K562 (cell line): ENCODE results near the gene BCAS1. TPM values are rescaled to one million over a fixed set of nuclear protein-coding genes. Genes with fewer than 3 reads are reported as not detected.

ENCODE experiments used
- ATAC-seq: fragments of 200-7000 bp; cut with Tn5 transposase; 3 replicates; pipeline ENCODE4 v1.9.1; 2020; ENCODE audit warnings: moderate library complexity
- BruUV-seq: library from RNA; stranded (reverse); fragments of 400-500 nt; replicated peaks from 2 replicates; lab custom pipeline; 2021; lab: Mats Ljungman, UMichigan
- CTCF ChIA-PET: fragments of 300-600 bp; formaldehyde crosslinking; extraction: SDS; loops from one replicate; lab custom pipeline; 2021; ENCODE audit warnings: low intra/inter-chr PET ratio; lab: Yijun Ruan, JAX
- POLR2A ChIA-PET: fragments of 300-600, 350-650 bp; sonication (Branson Sonifier 250); formaldehyde crosslinking; extraction: SDS; loops from one replicate; lab custom pipeline; 2021; ENCODE audit warnings: antibody characterized with exemption, inconsistent platforms; lab: Yijun Ruan, JAX
- DNase-seq, 4 experiments: peaks; one replicate each; pipeline versions ENCODE4 v3.0.0 to v3.0.0-alpha.2; 2011 to 2018; ENCODE audit warnings: low spot score in 3 of 4, mixed read lengths in 3 of 4; ENCODE audit errors: extremely low read depth in 1 of 4
- FAIRE-seq: peaks from 2 replicates; lab custom pipeline; 2011; peaks lifted over from hg19 to GRCh38; lab: Jason Lieb, UNC
- H2AFZ ChIP-seq: 2 replicates; pipeline ENCODE4 v1.6.0; 2011; ENCODE audit warnings: low read depth, low read length, control low read depth, inconsistent platforms
- H3K27ac ChIP-seq: fragments of 200-600 bp; 3 replicates; pipeline ENCODE4 v1.8.0; 2011; ENCODE audit warnings: low read depth, mild to moderate bottlenecking, control low read depth, inconsistent platforms, low read length, moderate library complexity, mixed read lengths; ENCODE audit errors: extremely low read depth
- H3K27me3 ChIP-seq, 2 experiments: fragments of 300-600 bp in 1 of 2; 2 replicates in 1 of 2; 3 replicates in 1 of 2; pipeline versions ENCODE4 v1.6.0 to v1.8.0; 2011; ENCODE audit warnings: inconsistent platforms in 2 of 2, low read length in 2 of 2, mild to moderate bottlenecking in 1 of 2, mixed read lengths in 1 of 2, moderate library complexity in 1 of 2; ENCODE audit not compliant: control insufficient read depth in 2 of 2, insufficient read depth in 2 of 2
- H3K36me3 ChIP-seq: fragments of 300-600 bp; 3 replicates; pipeline ENCODE4 v1.8.0; 2011; ENCODE audit warnings: mild to moderate bottlenecking, low read length, inconsistent platforms; ENCODE audit not compliant: control insufficient read depth, insufficient read depth
- H3K4me1 ChIP-seq, 2 experiments: fragments of 200-600 bp in 1 of 2; replicated peaks in 1 of 2; 2 replicates in 1 of 2; 3 replicates in 1 of 2; pipeline versions ENCODE4 v1.5.1 to v1.8.0; 2011; ENCODE audit warnings: inconsistent platforms in 2 of 2, low read length in 2 of 2, mild to moderate bottlenecking in 1 of 2, mixed read lengths in 1 of 2, moderate library complexity in 1 of 2; ENCODE audit not compliant: control insufficient read depth in 2 of 2, insufficient read depth in 2 of 2
- H3K4me2 ChIP-seq: 2 replicates; pipeline ENCODE4 v1.6.1; 2011; ENCODE audit warnings: low read length, control low read depth, inconsistent platforms, mixed read lengths; ENCODE audit not compliant: insufficient read depth
- H3K4me3 ChIP-seq: fragments of 200-600 bp; sonication (generic), shearing (Covaris generic); 2 replicates; pipeline ENCODE4 v1.5.1; 2016; ENCODE audit warnings: control low read depth, inconsistent platforms
- H3K79me2 ChIP-seq: fragments of 200-600 bp; 3 replicates; pipeline ENCODE4 v1.8.0; 2011; ENCODE audit warnings: low read length, inconsistent platforms; ENCODE audit not compliant: control insufficient read depth, insufficient read depth
- H3K9ac ChIP-seq, 2 experiments: 2 replicates each; pipeline versions ENCODE4 v1.6.0 to v1.6.1; 2011; ENCODE audit warnings: low read depth in 2 of 2, low read length in 2 of 2, control low read depth in 1 of 2, inconsistent platforms in 1 of 2, mild to moderate bottlenecking in 1 of 2, mixed read lengths in 1 of 2; ENCODE audit not compliant: insufficient read depth in 1 of 2
- H3K9me1 ChIP-seq: one replicate; pipeline ENCODE4 v1.6.0; 2011; ENCODE audit warnings: inconsistent platforms, mild to moderate bottlenecking, low read length, moderate library complexity; ENCODE audit not compliant: control insufficient read depth, insufficient read depth
- H3K9me3 ChIP-seq: replicated peaks from 2 replicates; pipeline ENCODE4 v1.5.1; 2011; ENCODE audit warnings: low read depth, low read length, inconsistent platforms; ENCODE audit not compliant: control insufficient read depth, insufficient read depth
- H4K20me1 ChIP-seq: replicated peaks from 2 replicates; pipeline ENCODE4 v1.6.1; 2011; ENCODE audit warnings: low read length, inconsistent platforms, mixed read lengths; ENCODE audit not compliant: control insufficient read depth, insufficient read depth
- ARID1B ChIP-seq: fragments of 450-650 bp; IDR thresholded peaks from 2 replicates; pipeline ENCODE4 v1.6.1; 2016; ENCODE audit warnings: antibody characterized with exemption, mild to moderate bottlenecking, inconsistent platforms
- C11orf30 ChIP-seq: fragments of 450-650 bp; IDR thresholded peaks from 2 replicates; pipeline ENCODE4 v1.6.1; 2016; ENCODE audit warnings: low read depth, mild to moderate bottlenecking
- CEBPB ChIP-seq: fragments of 450-650 bp; IDR thresholded peaks from 2 replicates; pipeline ENCODE4 v1.6.1; 2016; ENCODE audit warnings: missing genetic modification characterization, missing compliant biosample characterization
- FUS ChIP-seq: fragments of 200-400 bp; formaldehyde crosslinking; optimal IDR thresholded peaks from 2 replicates; pipeline ENCODE3; 2017; ENCODE audit warnings: low read depth, low read length
- KLF10 ChIP-seq: fragments of 250-450 bp; sonication (Bioruptor Pico); IDR thresholded peaks from 2 replicates; pipeline ENCODE4 v1.6.1; 2021; ENCODE audit warnings: matching md5 sums
- MAFG ChIP-seq: fragments of 450-650 bp; conservative IDR thresholded peaks from 2 replicates; pipeline ENCODE4 v1.6.1; 2016; ENCODE audit warnings: missing genetic modification characterization, missing compliant biosample characterization
- NFE2 ChIP-seq: IDR thresholded peaks from 2 replicates; pipeline ENCODE4 v1.6.1; 2014; ENCODE audit warnings: antibody characterized with exemption, low read depth
- PRDM10 ChIP-seq: fragments of 450-650 bp; IDR thresholded peaks from 2 replicates; pipeline ENCODE4 v1.6.1; 2018; ENCODE audit not compliant: partially characterized antibody
- SMARCE1 ChIP-seq: fragments of 450-650 bp; IDR thresholded peaks from 2 replicates; pipeline ENCODE4 v1.7.1; 2016; ENCODE audit warnings: mild to moderate bottlenecking
- ZNF239 ChIP-seq: fragments of 250-450 bp; sonication (Bioruptor Pico); IDR thresholded peaks from 2 replicates; pipeline ENCODE4 v1.4.0; 2020; ENCODE audit warnings: mild to moderate bottlenecking
- ZNF785 ChIP-seq: fragments of 250-450 bp; sonication (Bioruptor Pico); IDR thresholded peaks from 2 replicates; pipeline ENCODE4 v1.4.0; 2020; ENCODE audit warnings: mild to moderate bottlenecking
- WGBS: fragments of 100-300 bp; shearing (Covaris generic); methylation state at CpG from one replicate; pipeline ENCODE4 v1.1.6; 2016; ENCODE audit warnings: low coverage, mixed read lengths; ENCODE audit not compliant: insufficient coverage; ENCODE audit errors: missing lambda C conversion rate; 5-methylcytosine and 5-hydroxymethylcytosine counted together
- in situ Hi-C: fragments of 300-500 bp; cut with MboI; formaldehyde crosslinking; loops from 4 replicates; pipeline ENCODE4 v1.15.0; 2018; ENCODE audit warnings: inconsistent platforms, mixed read lengths
- intact Hi-C: fragments of 100-400 bp; cut with micrococcal nuclease; formaldehyde crosslinking; loops from 2 replicates; pipeline ENCODE4 v1.14.2; 2022
- polyA plus RNA-seq, 8 experiments: library from polyadenylated mRNA; depleted of rRNA in 4 of 8; stranded (reverse) in 5 of 8; unstranded in 3 of 8; fragments of >200 nt; fragmentation: Nextera tagmentation in 2 of 8; fragmentation: Illumina TruSeq in 1 of 8; extraction: Ambion mirVana in 2 of 8; extraction: Trizol in 1 of 8; gene quantifications; 2 replicates each; pipeline versions ENCODE4 v1.2.1 to v1.2.3, GENCODE V29; 2011 to 2014; ENCODE audit warnings: inconsistent platforms in 1 of 8, missing spikeins in 1 of 8
- total RNA-seq, 7 experiments: library from RNA; depleted of rRNA in 6 of 7; stranded (reverse); fragments of >200 nt in 6 of 7; fragmentation: Illumina TruSeq in 2 of 7; extraction: Trizol in 2 of 7; gene quantifications; 2 replicates each; pipeline versions ENCODE4 v1.2.1 to v1.2.3, GENCODE V29; 2011 to 2021; ENCODE audit warnings: low replicate concordance in 1 of 7
- TF ChIP-seq, protein P1 (sequence below), 3 experiments: fragments of 200-800 bp in 1 of 3; fragments of 250-450 bp in 1 of 3; fragments of 450-650 bp in 1 of 3; sonication (Bioruptor Pico) in 1 of 3; sonication (Bioruptor generic) in 1 of 3; formaldehyde crosslinking in 1 of 3; IDR thresholded peaks; 2 replicates each; pipeline versions ENCODE4 v1.6.1 to v1.8.0; 2016 to 2022; ENCODE audit warnings: mild to moderate bottlenecking in 2 of 3, missing genetic modification characterization in 2 of 3, missing compliant biosample characterization in 1 of 3, moderate library complexity in 1 of 3

BCAS1 gene
- total and polyA plus RNA-seq, 9 of the 15 experiments (the other 6 are each of a cell fraction or from before 2014, with no cell fraction given) = 0.18 to 2.3 (median 0.93) TPM

DNA sequence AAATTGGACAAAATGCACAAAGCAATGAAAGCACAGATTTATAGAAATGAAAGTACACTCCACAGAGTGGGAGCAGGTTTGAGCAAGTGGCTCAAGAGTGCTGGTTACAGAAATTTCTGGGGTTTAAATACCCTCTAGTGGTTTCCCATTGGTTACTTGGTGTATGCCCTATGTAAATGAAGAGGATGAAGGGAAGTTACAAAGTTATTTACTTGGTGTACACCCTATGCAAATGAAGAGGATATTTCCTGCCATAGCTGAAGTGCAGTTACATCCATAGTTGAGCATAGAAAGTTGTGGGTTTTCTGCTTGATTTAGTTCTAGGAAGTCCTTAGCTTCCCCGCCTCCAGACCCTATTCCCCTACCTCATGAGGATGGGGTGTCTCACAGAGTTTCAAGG lies 22.7 kb downstream of the BCAS1 start (continued):
- TF ChIP-seq SMARCE1 (no peak), ZNF785 (CRISPR knock-in tag) (no peak), FUS (no peak)
- TF ChIP-seq, all 486 proteins: peak for 0

DNA sequence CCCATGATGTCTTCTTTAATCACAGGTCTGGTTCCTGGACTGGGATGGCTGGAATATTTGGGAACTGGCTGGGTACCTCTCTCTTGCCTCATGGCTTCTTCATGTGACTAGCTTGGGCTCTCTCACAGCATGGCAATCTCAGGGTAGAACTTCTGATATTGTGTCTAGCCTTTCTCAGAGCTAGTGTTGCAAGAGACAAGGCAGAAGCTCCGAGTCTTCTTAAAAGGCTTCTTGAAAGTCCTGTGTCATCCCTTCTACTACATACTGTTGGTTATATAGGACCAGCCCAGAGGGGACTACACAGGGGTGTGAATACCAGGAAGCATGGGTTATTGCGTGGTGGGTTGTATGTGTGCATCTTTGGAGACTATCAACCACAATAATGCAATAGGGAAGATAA lies 23.3 kb downstream of the BCAS1 start:
- BruUV-seq = no TSS peak
- intact Hi-C loops = no loop called here
- Histone ChIP-seq H3K27me3 (no peaks in the 10 kb centered on the region), H3K9me3 (peaks cover 3% of the 10 kb centered on the region), H3K27ac (no peak overlapping the region), H3K9me1 (no peaks in the 10 kb centered on the region), H3K4me1 (peaks cover 0 to 14% of the 10 kb centered on the region in 2 experiments; a peak in 2 of 5 replicates), H3K4me2 (no peak overlapping the region; the same call in 1 of the 2 replicates), H3K9ac (no peak overlapping the region), H3K79me2 (no peaks in the 10 kb centered on the region), H3K36me3 (no peaks in the 10 kb centered on the region), H2AFZ (no peak overlapping the region), H3K4me3 (no peak overlapping the region), H4K20me1 (no peaks in the 10 kb centered on the region)
- FAIRE-seq (peak; percentile 87), DNase-seq (peak in 1 of 4 experiments; percentile 32), ATAC-seq (peak; percentile 76)
- in situ Hi-C loops = no loop called here
- CTCF ChIA-PET = no interaction called here
- WGBS = 0% methylated on average over 2 of the region's 2 CpGs
- POLR2A ChIA-PET = interaction anchor here (0.5 to 1.2 kb wide), 3 partner anchors 9 to 100 kb away, joined by 3 to 5 read pairs (median 3); no protein-coding TSS in a partner anchor
- TF ChIP-seq CEBPB (tag) = peak; percentile 63
- no peak for TF ChIP-seq KLF10 (CRISPR knock-in tag)
- TF ChIP-seq ZNF239 (CRISPR knock-in tag) = no peak
- TF ChIP-seq, protein P1, sequence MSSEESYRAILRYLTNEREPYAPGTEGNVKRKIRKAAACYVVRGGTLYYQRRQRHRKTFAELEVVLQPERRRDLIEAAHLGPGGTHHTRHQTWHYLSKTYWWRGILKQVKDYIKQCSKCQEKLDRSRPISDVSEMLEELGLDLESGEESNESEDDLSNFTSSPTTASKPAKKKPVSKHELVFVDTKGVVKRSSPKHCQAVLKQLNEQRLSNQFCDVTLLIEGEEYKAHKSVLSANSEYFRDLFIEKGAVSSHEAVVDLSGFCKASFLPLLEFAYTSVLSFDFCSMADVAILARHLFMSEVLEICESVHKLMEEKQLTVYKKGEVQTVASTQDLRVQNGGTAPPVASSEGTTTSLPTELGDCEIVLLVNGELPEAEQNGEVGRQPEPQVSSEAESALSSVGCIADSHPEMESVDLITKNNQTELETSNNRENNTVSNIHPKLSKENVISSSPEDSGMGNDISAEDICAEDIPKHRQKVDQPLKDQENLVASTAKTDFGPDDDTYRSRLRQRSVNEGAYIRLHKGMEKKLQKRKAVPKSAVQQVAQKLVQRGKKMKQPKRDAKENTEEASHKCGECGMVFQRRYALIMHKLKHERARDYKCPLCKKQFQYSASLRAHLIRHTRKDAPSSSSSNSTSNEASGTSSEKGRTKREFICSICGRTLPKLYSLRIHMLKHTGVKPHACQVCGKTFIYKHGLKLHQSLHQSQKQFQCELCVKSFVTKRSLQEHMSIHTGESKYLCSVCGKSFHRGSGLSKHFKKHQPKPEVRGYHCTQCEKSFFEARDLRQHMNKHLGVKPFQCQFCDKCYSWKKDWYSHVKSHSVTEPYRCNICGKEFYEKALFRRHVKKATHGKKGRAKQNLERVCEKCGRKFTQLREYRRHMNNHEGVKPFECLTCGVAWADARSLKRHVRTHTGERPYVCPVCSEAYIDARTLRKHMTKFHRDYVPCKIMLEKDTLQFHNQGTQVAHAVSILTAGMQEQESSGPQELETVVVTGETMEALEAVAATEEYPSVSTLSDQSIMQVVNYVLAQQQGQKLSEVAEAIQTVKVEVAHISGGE (CRISPR knock-in tag; IDR thresholded peaks at IDR 0.05) = peak in 1 of 3 experiments; percentile 39; a peak in 1 of 6 replicates
- TF ChIP-seq PRDM10 = peak; percentile 51
- peak; percentile 26 for TF ChIP-seq C11orf30
- TF ChIP-seq ARID1B = 0 out of 2 replicates have a peak, but pooled peaks have one; percentile 18
- TF ChIP-seq MAFG (tag) = 0 out of 2 replicates have a peak, but pooled peaks have one; percentile 4
- 0 out of 2 replicates have a peak, but pooled peaks have one; percentile 11 for TF ChIP-seq NFE2
